HepG2 (cell line): ENCODE measurements around the gene EPPIN. TPM values are rescaled to one million over a fixed set of nuclear protein-coding genes. Genes with fewer than 3 reads are reported as not detected.

Source experiments
- ATAC-seq: fragments of 200-7000 bp; cut with Tn5 transposase; 3 replicates; pipeline ENCODE4 v1.9.1; 2020; ENCODE audit warnings: mild to moderate bottlenecking, moderate library complexity
- BruUV-seq: library from RNA; stranded (reverse); fragments of 400-500 nt; replicated peaks from 2 replicates; lab custom pipeline; 2021; lab: Mats Ljungman, UMichigan
- CTCF ChIA-PET: fragments of 300-600 bp; formaldehyde crosslinking; extraction: SDS; loops from one replicate; lab custom pipeline; 2021; ENCODE audit warnings: low total read pairs, inconsistent platforms, low intra/inter-chr PET ratio; lab: Yijun Ruan, JAX
- POLR2A ChIA-PET: fragments of 350-600 bp; sonication (Branson Sonifier 250); formaldehyde crosslinking; loops from one replicate; lab custom pipeline; 2020; ENCODE audit warnings: antibody characterized with exemption, inconsistent platforms; lab: Yijun Ruan, JAX
- DNase-seq: peaks from one replicate; pipeline ENCODE4 v3.0.0-alpha.2; 2015; ENCODE audit warnings: low spot score
- FAIRE-seq: peaks from 3 replicates; lab custom pipeline; 2011; peaks lifted over from hg19 to GRCh38; lab: Jason Lieb, UNC
- H2AFZ ChIP-seq: one replicate; pipeline ENCODE4 v1.6.1; 2011; ENCODE audit warnings: low read length, inconsistent platforms
- H3K27ac ChIP-seq: fragments of 300-600 bp; 3 replicates; pipeline ENCODE4 v1.8.0; 2011; ENCODE audit warnings: mixed run types, mild to moderate bottlenecking, mixed read lengths, low read length, inconsistent platforms; ENCODE audit not compliant: insufficient read depth; ENCODE audit errors: extremely low read length
- H3K27me3 ChIP-seq, 2 experiments: fragments of 200-600 bp in 1 of 2; 2 replicates in 1 of 2; 3 replicates in 1 of 2; pipeline versions ENCODE4 v1.6.0 to v1.8.0; 2011; ENCODE audit warnings: low read length in 2 of 2, mild to moderate bottlenecking in 2 of 2, moderate library complexity in 2 of 2, inconsistent platforms in 1 of 2; ENCODE audit not compliant: insufficient read depth in 2 of 2, control insufficient read depth in 1 of 2
- H3K36me3 ChIP-seq, 2 experiments: fragments of 200-600 bp in 1 of 2; replicated peaks in 1 of 2; 2 replicates in 1 of 2; 3 replicates in 1 of 2; pipeline versions ENCODE4 v1.5.1 to v1.8.0; 2011; ENCODE audit warnings: low read length in 2 of 2, inconsistent platforms in 1 of 2; ENCODE audit not compliant: insufficient read depth in 2 of 2, control insufficient read depth in 1 of 2
- H3K4me1 ChIP-seq: 2 replicates; pipeline ENCODE4 v1.5.1; 2012; ENCODE audit warnings: low read length, inconsistent platforms; ENCODE audit not compliant: insufficient read depth
- H3K4me2 ChIP-seq: 2 replicates; pipeline ENCODE4 v1.6.0; 2011; ENCODE audit warnings: low read depth, low read length, inconsistent platforms
- H3K4me3 ChIP-seq, 3 experiments: fragments of 200-600 bp in 1 of 3; sonication (generic), shearing (Covaris generic) in 1 of 3; replicated peaks in 1 of 3; 2 replicates each; pipeline ENCODE4 v1.5.1; 2011 to 2016; ENCODE audit warnings: low read length in 3 of 3, inconsistent platforms in 2 of 3, low read depth in 2 of 3, mild to moderate bottlenecking in 2 of 3, control low read depth in 1 of 3, mixed read lengths in 1 of 3; ENCODE audit not compliant: insufficient read depth in 1 of 3
- H3K79me2 ChIP-seq: one replicate; pipeline ENCODE4 v1.6.1; 2011; ENCODE audit warnings: low read length, inconsistent platforms; ENCODE audit not compliant: insufficient read depth
- H3K9ac ChIP-seq: 2 replicates; pipeline ENCODE4 v1.6.0; 2011; ENCODE audit warnings: mild to moderate bottlenecking, low read depth, low read length, inconsistent platforms; ENCODE audit not compliant: insufficient read depth
- H3K9me3 ChIP-seq: 2 replicates; pipeline ENCODE4 v1.5.1; 2012; ENCODE audit warnings: mild to moderate bottlenecking, low read length
- H4K20me1 ChIP-seq: 2 replicates; pipeline ENCODE4 v1.6.0; 2011; ENCODE audit warnings: inconsistent platforms, mild to moderate bottlenecking, low read length, moderate library complexity; ENCODE audit not compliant: insufficient read depth
- ATF7 ChIP-seq, 2 experiments: fragments of 450-650 bp in 1 of 2; sonication (generic) in 1 of 2; formaldehyde crosslinking in 1 of 2; IDR thresholded peaks; 2 replicates each; pipeline versions ENCODE4 v1.4.0 to v1.6.1; 2016 to 2020; ENCODE audit warnings: antibody characterized with exemption in 1 of 2, mild to moderate bottlenecking in 1 of 2, missing genetic modification reagents in 1 of 2
- CREB1 ChIP-seq, 2 experiments: fragments of 450-650 bp in 1 of 2; IDR thresholded peaks; 2 replicates each; pipeline ENCODE4 v1.6.1; 2016 to 2017; ENCODE audit warnings: control low read depth in 1 of 2, mild to moderate bottlenecking in 1 of 2, missing compliant biosample characterization in 1 of 2, missing genetic modification characterization in 1 of 2
- GZF1 ChIP-seq: sonication (generic); formaldehyde crosslinking; IDR thresholded peaks from 2 replicates; pipeline ENCODE4 v1.5.1; 2020; ENCODE audit warnings: mild to moderate bottlenecking, missing genetic modification reagents
- STAG1 ChIP-seq: sonication (generic); formaldehyde crosslinking; IDR thresholded peaks from 2 replicates; pipeline ENCODE4 v1.4.0; 2020; ENCODE audit warnings: missing genetic modification reagents
- ZNF343 ChIP-seq: sonication (generic); formaldehyde crosslinking; IDR thresholded peaks from 2 replicates; pipeline ENCODE4 v1.4.0; 2020; ENCODE audit warnings: mild to moderate bottlenecking, missing genetic modification reagents
- ZNF644 ChIP-seq: IDR thresholded peaks from 2 replicates; pipeline ENCODE4 v1.6.1; 2016; ENCODE audit warnings: low read depth
- WGBS: methylation state at CpG from one replicate; pipeline ENCODE4 v1.1.6; 2017; ENCODE audit warnings: low lambda C conversion rate; 5-methylcytosine and 5-hydroxymethylcytosine counted together
- in situ Hi-C: cut with HindIII; loops from 2 replicates; pipeline ENCODE4 v1.10.0; 2017; ENCODE audit warnings: low pct_unique_long_range_greater_than_20kb; ENCODE audit not compliant: extremely low pct_ligation_motif_present
- intact Hi-C: fragments of 100-400 bp; cut with micrococcal nuclease; formaldehyde crosslinking; loops from one replicate; pipeline ENCODE4 v1.10.0; 2022; ENCODE audit not compliant: unreplicated experiment
- polyA plus RNA-seq, 8 experiments: library from polyadenylated mRNA; depleted of rRNA in 3 of 8; stranded (reverse) in 7 of 8; unstranded in 1 of 8; fragments of >200 nt; fragmentation: Illumina TruSeq in 4 of 8; extraction: Trizol in 4 of 8; gene quantifications; 2 replicates each; pipeline versions ENCODE4 v1.2.1 to v1.2.3, GENCODE V29; 2011 to 2016; ENCODE audit warnings: low read depth in 4 of 8, missing spikeins in 1 of 8, mixed read lengths in 1 of 8; ENCODE audit not compliant: insufficient read depth in 1 of 8
- total RNA-seq, 5 experiments: library from RNA; depleted of rRNA; stranded (reverse); fragments of >200 nt; fragmentation: Illumina TruSeq; extraction: Trizol; gene quantifications; 2 replicates each; pipeline ENCODE4 v1.2.3, GENCODE V29; 2016; ENCODE audit warnings: low read depth in 1 of 5
- TF ChIP-seq, protein P1 (sequence below): IDR thresholded peaks from 2 replicates; pipeline ENCODE4 v1.6.1; 2016; ENCODE audit warnings: missing compliant biosample characterization, missing genetic modification reagents, borderline replicate concordance
- TF ChIP-seq, protein P2 (sequence below): sonication (generic); formaldehyde crosslinking; IDR thresholded peaks from 2 replicates; pipeline ENCODE4 v1.5.0; 2020; ENCODE audit warnings: missing genetic modification reagents, mild to moderate bottlenecking, borderline replicate concordance
- TF ChIP-seq, protein P3 (sequence below), 2 experiments: sonication (generic) in 1 of 2; formaldehyde crosslinking in 1 of 2; IDR thresholded peaks; 2 replicates each; pipeline versions ENCODE4 v1.4.0 to v1.6.1; 2018 to 2020; ENCODE audit warnings: missing genetic modification reagents in 2 of 2, borderline replicate concordance in 1 of 2, low read depth in 1 of 2, mild to moderate bottlenecking in 1 of 2, missing biosample characterization in 1 of 2

The EPPIN gene
- total and polyA plus RNA-seq, 2 of the 13 experiments (the other 11 are each of a cell fraction or from before 2014, with no cell fraction given), result not detected

DNA sequence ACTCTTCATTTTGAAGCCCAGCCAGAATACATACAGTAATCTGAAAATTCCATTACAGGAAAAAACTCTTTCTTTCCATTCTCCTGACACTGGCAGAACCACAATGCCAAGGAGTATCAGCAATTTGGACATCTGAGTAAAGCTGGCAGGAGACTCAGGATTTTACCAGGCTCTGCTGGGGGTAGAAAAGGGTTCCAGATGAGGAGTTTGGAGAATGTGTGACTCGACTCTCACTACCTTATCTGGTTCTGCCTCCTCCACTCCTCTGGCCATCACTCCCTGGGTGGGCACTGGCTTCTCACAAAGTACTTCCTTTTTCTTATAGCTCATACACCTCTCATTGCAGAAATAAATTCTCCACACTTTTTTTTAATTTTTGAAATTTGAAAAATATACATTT, 42.5 kb upstream of the EPPIN start:
- Histone ChIP-seq H3K9ac (no peak overlapping the region), H4K20me1 (no peaks in the 10 kb centered on the region), H3K27ac (no peak overlapping the region), H3K79me2 (no peaks in the 10 kb centered on the region), H3K4me3 (no peak overlapping the region), H2AFZ (no peak overlapping the region), H3K4me1 (no peaks in the 10 kb centered on the region), H3K9me3 (no peaks in the 10 kb centered on the region), H3K27me3 (peaks cover 3 to 10% of the 10 kb centered on the region in 2 experiments; a peak in 2 of 5 replicates), H3K4me2 (no peak overlapping the region), H3K36me3 (no peaks in the 10 kb centered on the region)
- TF ChIP-seq, protein P1, sequence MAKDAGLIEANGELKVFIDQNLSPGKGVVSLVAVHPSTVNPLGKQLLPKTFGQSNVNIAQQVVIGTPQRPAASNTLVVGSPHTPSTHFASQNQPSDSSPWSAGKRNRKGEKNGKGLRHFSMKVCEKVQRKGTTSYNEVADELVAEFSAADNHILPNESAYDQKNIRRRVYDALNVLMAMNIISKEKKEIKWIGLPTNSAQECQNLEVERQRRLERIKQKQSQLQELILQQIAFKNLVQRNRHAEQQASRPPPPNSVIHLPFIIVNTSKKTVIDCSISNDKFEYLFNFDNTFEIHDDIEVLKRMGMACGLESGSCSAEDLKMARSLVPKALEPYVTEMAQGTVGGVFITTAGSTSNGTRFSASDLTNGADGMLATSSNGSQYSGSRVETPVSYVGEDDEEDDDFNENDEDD (CRISPR knock-in tag), result no peak
- TF ChIP-seq ZNF343 (CRISPR knock-in tag), result no peak
- ATAC-seq (no peak), FAIRE-seq (no peak), DNase-seq (no peak)
- no TSS peak for BruUV-seq
- WGBS, result 3% methylated on average over 1 of the region's 1 CpG
- ChIA-PET POLR2A (no interaction called here), CTCF (no interaction called here)
- in situ Hi-C loops (no loop called here), intact Hi-C loops (no loop called here)

DNA sequence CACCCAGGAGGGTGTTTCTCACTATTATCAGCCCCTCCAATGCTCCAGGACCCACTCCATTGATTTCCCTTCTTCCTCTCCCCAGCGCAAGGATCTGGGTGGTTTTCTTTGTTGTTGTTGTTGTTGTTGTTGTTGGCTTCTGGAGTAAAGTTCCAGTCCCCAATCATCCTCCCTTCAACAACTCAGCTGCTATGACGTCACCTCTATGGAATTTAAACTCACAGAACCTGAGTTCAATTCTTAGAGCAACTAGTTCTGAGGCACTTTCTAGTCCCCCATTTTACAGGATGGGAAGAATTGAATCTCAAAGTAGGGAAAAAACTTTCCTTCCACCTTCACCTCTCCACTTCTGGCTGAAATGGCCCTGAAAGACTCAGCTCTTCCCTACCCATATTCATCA, 41.6 kb upstream of the EPPIN start:
- H3K79me2 ChIP-seq, result no peaks in the 10 kb centered on the region
- H3K36me3 ChIP-seq, result no peaks in the 10 kb centered on the region
- H3K9ac ChIP-seq, result no peak overlapping the region
- TF ChIP-seq STAG1 (CRISPR knock-in tag), result no peak
- no peak for TF ChIP-seq GZF1
- TF ChIP-seq, protein P2, sequence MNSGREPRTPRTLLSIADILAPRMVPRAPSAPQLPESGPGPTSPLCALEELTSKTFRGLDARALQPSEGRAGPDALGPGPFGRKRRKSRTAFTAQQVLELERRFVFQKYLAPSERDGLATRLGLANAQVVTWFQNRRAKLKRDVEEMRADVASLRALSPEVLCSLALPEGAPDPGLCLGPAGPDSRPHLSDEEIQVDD (CRISPR knock-in tag), result no peak
- TF ChIP-seq ATF7 (IDR thresholded peaks at IDR 0.05), result peak; percentile 100
- no peak for TF ChIP-seq ATF7 (CRISPR knock-in tag; IDR thresholded peaks at IDR 0.05)
- peak; percentile 98 for TF ChIP-seq CREB1 (IDR thresholded peaks at IDR 0.05)
- TF ChIP-seq CREB1 (CRISPR knock-in tag; IDR thresholded peaks at IDR 0.05), result no peak
- no peak for TF ChIP-seq ZNF644
- TF ChIP-seq, protein P3, sequence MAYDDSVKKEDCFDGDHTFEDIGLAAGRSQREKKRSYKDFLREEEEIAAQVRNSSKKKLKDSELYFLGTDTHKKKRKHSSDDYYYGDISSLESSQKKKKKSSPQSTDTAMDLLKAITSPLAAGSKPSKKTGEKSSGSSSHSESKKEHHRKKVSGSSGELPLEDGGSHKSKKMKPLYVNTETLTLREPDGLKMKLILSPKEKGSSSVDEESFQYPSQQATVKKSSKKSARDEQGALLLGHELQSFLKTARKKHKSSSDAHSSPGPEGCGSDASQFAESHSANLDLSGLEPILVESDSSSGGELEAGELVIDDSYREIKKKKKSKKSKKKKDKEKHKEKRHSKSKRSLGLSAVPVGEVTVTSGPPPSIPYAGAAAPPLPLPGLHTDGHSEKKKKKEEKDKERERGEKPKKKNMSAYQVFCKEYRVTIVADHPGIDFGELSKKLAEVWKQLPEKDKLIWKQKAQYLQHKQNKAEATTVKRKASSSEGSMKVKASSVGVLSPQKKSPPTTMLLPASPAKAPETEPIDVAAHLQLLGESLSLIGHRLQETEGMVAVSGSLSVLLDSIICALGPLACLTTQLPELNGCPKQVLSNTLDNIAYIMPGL (CRISPR knock-in tag; IDR thresholded peaks at IDR 0.05; ENCODE audit: borderline replicate concordance in 1 of 2, low read depth in 1 of 2), result no peak
- no peaks in the 10 kb centered on the region for H3K9me3 ChIP-seq
- BruUV-seq, result no TSS peak
- no peaks in the 10 kb centered on the region for H3K4me1 ChIP-seq
- POLR2A ChIA-PET, result no interaction called here
- H3K4me3 ChIP-seq, result no peak overlapping the region
- CTCF ChIA-PET, result no interaction called here
- no peak overlapping the region for H3K4me2 ChIP-seq
- ATAC-seq (no peak), DNase-seq (no peak), FAIRE-seq (no peak)
- no peaks in the 10 kb centered on the region for H4K20me1 ChIP-seq
- H2AFZ ChIP-seq, result no peak overlapping the region
- peaks cover 3 to 14% of the 10 kb centered on the region in 2 experiments; a peak in 2 of 5 replicates for H3K27me3 ChIP-seq
- H3K27ac ChIP-seq, result no peak overlapping the region
- 29% methylated on average over 2 of the region's 2 CpGs for WGBS
- in situ Hi-C loops (no loop called here), intact Hi-C loops (no loop called here)
